Measurements from ENCODE around the gene OTOA. TPM values are rescaled to one million over a fixed set of nuclear protein-coding genes. Genes with fewer than 3 reads are reported as not detected.
A peak's percentile ranks its signal among the peaks of the same experiment; 100 is the strongest.
"Not testable (repeated sequence)": the region's sequence is repeated elsewhere in the genome, so short reads cannot be mapped to it uniquely, and the experiment has no call there.

OTOA gene
- total RNA-seq, 4 donors from 2014 or later: 0.32 TPM; not detected in 3

- WGBS, 2 donors (ENCODE audit: low coverage in 1 of 2): 77 to 85% methylated on average over 3 of the region's 3 CpGs
- no peak overlapping the region for H3K27ac ChIP-seq
- no peaks in the 10 kb centered on the region for H3K9me3 ChIP-seq
- no peaks in the 10 kb centered on the region for H3K36me3 ChIP-seq
- no peak for DNase-seq
- peaks cover 27% of the 10 kb centered on the region for H3K27me3 ChIP-seq
- no peak overlapping the region for H3K4me3 ChIP-seq
- TF ChIP-seq EP300 (IDR thresholded peaks at IDR 0.05; ENCODE audit: low read depth): no peak
- TF ChIP-seq POLR2A (IDR thresholded peaks at IDR 0.05): no peak
- TF ChIP-seq CTCF (IDR thresholded peaks at IDR 0.05): no peak
- no peak for TF ChIP-seq POLR2AphosphoS5 (IDR thresholded peaks at IDR 0.05)
- in situ Hi-C loops (cut with MboI; ENCODE audit: low pct_ligation_motif_present in 1 of 4, low pct_unique_long_range_greater_than_20kb in 1 of 4, low sequenced_read_pairs in 3 of 4): no loop called here
- intact Hi-C loops (cut with DNase I; ENCODE audit: low total_unique reads): no loop called here
- H3K4me1 ChIP-seq: peaks cover 0 to 8% (median 4%) of the 10 kb centered on the region in 4 donors
Observed at GRCh38 chr16:21667575-21667974, 3.8 kb downstream of the OTOA start.

- peaks cover 3% of the 10 kb centered on the region for H3K27me3 ChIP-seq
- TF ChIP-seq POLR2A (IDR thresholded peaks at IDR 0.05) (no peak), EP300 (IDR thresholded peaks at IDR 0.05; ENCODE audit: low read depth) (no peak)
- no peak overlapping the region for H3K4me3 ChIP-seq
- WGBS, 2 donors (ENCODE audit: low coverage in 1 of 2): 85 to 94% methylated on average over 2 to 3 of the region's 3 CpGs
- in situ Hi-C loops (cut with MboI; ENCODE audit: low pct_ligation_motif_present in 1 of 4, low pct_unique_long_range_greater_than_20kb in 1 of 4, low sequenced_read_pairs in 3 of 4) (no loop called here), intact Hi-C loops (cut with DNase I; ENCODE audit: low total_unique reads) (no loop called here)
- H3K36me3 ChIP-seq: no peaks in the 10 kb centered on the region
- H3K9me3 ChIP-seq: no peaks in the 10 kb centered on the region
- no peaks in the 10 kb centered on the region for H3K4me1 ChIP-seq
- DNase-seq: no peak
- H3K27ac ChIP-seq: no peak overlapping the region
Observed at GRCh38 chr16:21673469-21673868, 9.7 kb downstream of the OTOA start.

- H3K9me3 ChIP-seq; H3K36me3 ChIP-seq; H3K4me3 ChIP-seq; H3K4me1 ChIP-seq; H3K27ac ChIP-seq; DNase-seq; intact Hi-C loops (cut with DNase I; ENCODE audit: low total_unique reads); H3K27me3 ChIP-seq; in situ Hi-C loops (cut with MboI; ENCODE audit: low pct_ligation_motif_present in 1 of 4, low pct_unique_long_range_greater_than_20kb in 1 of 4, low sequenced_read_pairs in 3 of 4): not testable (repeated sequence)
- WGBS, 2 donors (ENCODE audit: low coverage in 1 of 2): 87 to 89% methylated on average over 3 to 4 of the region's 4 CpGs
Observed at GRCh38 chr16:21674456-21674855, 10.7 kb downstream of the OTOA start.

- intact Hi-C loops (cut with DNase I; ENCODE audit: low total_unique reads); H3K27me3 ChIP-seq; H3K9me3 ChIP-seq; in situ Hi-C loops (cut with MboI; ENCODE audit: low pct_ligation_motif_present in 1 of 4, low pct_unique_long_range_greater_than_20kb in 1 of 4, low sequenced_read_pairs in 3 of 4); H3K36me3 ChIP-seq; DNase-seq; H3K4me1 ChIP-seq; H3K27ac ChIP-seq; H3K4me3 ChIP-seq: not testable (repeated sequence)
- WGBS, 2 donors (ENCODE audit: low coverage in 1 of 2): 88 to 94% methylated on average over 4 to 5 of the region's 5 CpGs
Observed at GRCh38 chr16:21680714-21681113, 16.9 kb downstream of the OTOA start.

- Histone ChIP-seq H3K27me3 (peaks cover 6% of the 10 kb centered on the region), H3K27ac (no peak overlapping the region), H3K4me1 (no peaks in the 10 kb centered on the region), H3K36me3 (no peaks in the 10 kb centered on the region), H3K4me3 (no peak overlapping the region), H3K9me3 (no peaks in the 10 kb centered on the region)
- TF ChIP-seq POLR2AphosphoS5 (IDR thresholded peaks at IDR 0.05) (no peak), CTCF (IDR thresholded peaks at IDR 0.05) (no peak), EP300 (IDR thresholded peaks at IDR 0.05; ENCODE audit: low read depth) (no peak), POLR2A (IDR thresholded peaks at IDR 0.05) (no peak)
- WGBS, 2 donors (ENCODE audit: low coverage in 1 of 2): 78 to 93% methylated on average over 3 of the region's 3 CpGs
- DNase-seq: no peak
- in situ Hi-C loops (cut with MboI; ENCODE audit: low pct_ligation_motif_present in 1 of 4, low pct_unique_long_range_greater_than_20kb in 1 of 4, low sequenced_read_pairs in 3 of 4): no loop called here
- intact Hi-C loops (cut with DNase I; ENCODE audit: low total_unique reads): no loop called here
Observed at GRCh38 chr16:21683184-21683583, 19.4 kb downstream of the OTOA start.

- H3K9me3 ChIP-seq: no peaks in the 10 kb centered on the region
- no peak for TF ChIP-seq POLR2A (IDR thresholded peaks at IDR 0.05)
- TF ChIP-seq EP300 (IDR thresholded peaks at IDR 0.05; ENCODE audit: low read depth): no peak
- TF ChIP-seq POLR2AphosphoS5 (IDR thresholded peaks at IDR 0.05): no peak
- peak in 4 of 5 experiments; percentile 20 to 35 (median 24) for TF ChIP-seq CTCF (IDR thresholded peaks at IDR 0.05)
- no peak overlapping the region for H3K27ac ChIP-seq
- H3K4me1 ChIP-seq: no peaks in the 10 kb centered on the region
- H3K36me3 ChIP-seq: no peaks in the 10 kb centered on the region
- DNase-seq: peak; percentile 21
- no peak overlapping the region for H3K4me3 ChIP-seq
- in situ Hi-C loops (cut with MboI; ENCODE audit: low pct_ligation_motif_present in 1 of 4, low pct_unique_long_range_greater_than_20kb in 1 of 4, low sequenced_read_pairs in 3 of 4): no loop called here
- H3K27me3 ChIP-seq: no peaks in the 10 kb centered on the region
- 26% methylated on average over 6 of the region's 6 CpGs; no CpG with 5 or more reads in 1 of the 2 donors for WGBS, 2 donors (ENCODE audit: low coverage in 1 of 2)
- intact Hi-C loops (cut with DNase I; ENCODE audit: low total_unique reads): no loop called here
Observed at GRCh38 chr16:21684199-21684598, 20.4 kb downstream of the OTOA start.

Measured in transverse colon (tissue), 4 donors.